BLaER1 (cell line): ENCODE results near the gene GRIK5.

Experiments
- H3K27ac ChIP-seq: shearing (Covaris generic); formaldehyde crosslinking; 2 replicates; pipeline ENCODE4 v1.8.1; 2022
- H3K27me3 ChIP-seq: shearing (Covaris generic); formaldehyde crosslinking; 2 replicates; pipeline ENCODE4 v1.8.1; 2022
- H3K36me3 ChIP-seq: shearing (Covaris generic); formaldehyde crosslinking; 2 replicates; pipeline ENCODE4 v1.8.1; 2022
- H3K4me1 ChIP-seq: shearing (Covaris generic); formaldehyde crosslinking; 2 replicates; pipeline ENCODE4 v1.8.1; 2022
- H3K4me2 ChIP-seq: shearing (Covaris generic); formaldehyde crosslinking; 2 replicates; pipeline ENCODE4 v1.8.1; 2022
- H3K4me3 ChIP-seq: shearing (Covaris generic); formaldehyde crosslinking; 2 replicates; pipeline ENCODE4 v1.8.1; 2022
- H3K9ac ChIP-seq: shearing (Covaris generic); formaldehyde crosslinking; 2 replicates; pipeline ENCODE4 v1.8.1; 2022
- H3K9me3 ChIP-seq: shearing (Covaris generic); formaldehyde crosslinking; 2 replicates; pipeline ENCODE4 v1.8.1; 2022
- H4K20me1 ChIP-seq: shearing (Covaris generic); formaldehyde crosslinking; 2 replicates; pipeline ENCODE4 v1.8.1; 2022
- Cebpa-rat ChIP-seq: shearing (Covaris generic); IDR thresholded peaks from 2 replicates; pipeline ENCODE4 v1.8.1; 2022

GRIK5 gene

GRCh38 chr19:41965106-41965505, 104.9 kb downstream of the GRIK5 start:
- Histone ChIP-seq H3K9me3 (no peaks in the 10 kb centered on the region), H3K27me3 (no peaks in the 10 kb centered on the region), H3K4me3 (no peak overlapping the region), H3K4me2 (no peak overlapping the region), H3K4me1 (peaks cover 14% of the 10 kb centered on the region; the same call in 1 of the 2 replicates), H4K20me1 (no peaks in the 10 kb centered on the region; the same call in 1 of the 2 replicates), H3K27ac (no peak overlapping the region), H3K9ac (no peak overlapping the region), H3K36me3 (peaks cover 61% of the 10 kb centered on the region)
- TF ChIP-seq Cebpa-rat, result no peak

DNA sequence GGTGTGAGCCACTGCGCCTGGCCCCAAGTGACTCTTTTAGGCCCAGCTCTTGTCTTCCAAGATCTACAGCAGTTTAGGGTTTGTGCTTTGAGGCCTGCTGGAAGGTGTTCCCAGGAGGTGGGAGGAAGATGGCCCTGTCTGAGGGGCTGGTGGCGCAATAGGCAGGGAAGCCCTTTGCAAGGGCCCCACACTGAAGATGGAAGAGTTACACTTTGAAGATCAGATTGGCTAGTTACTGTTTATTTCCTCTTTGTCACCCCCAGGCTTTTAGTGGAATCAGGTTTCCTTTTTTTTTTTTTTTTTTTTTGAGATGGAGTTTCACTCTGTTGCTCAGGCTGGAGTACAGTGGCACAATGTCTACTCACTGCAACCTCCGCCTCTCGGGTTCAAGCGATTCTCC, 109.0 kb downstream of the GRIK5 start:
- no peaks in the 10 kb centered on the region for H3K9me3 ChIP-seq
- H3K36me3 ChIP-seq, result peaks cover 30% of the 10 kb centered on the region
- H3K4me3 ChIP-seq, result no peak overlapping the region
- no peak overlapping the region for H3K9ac ChIP-seq
- H3K4me2 ChIP-seq, result no peak overlapping the region
- H4K20me1 ChIP-seq, result peaks cover 10% of the 10 kb centered on the region; the same call in 1 of the 2 replicates
- H3K27ac ChIP-seq, result no peak overlapping the region
- TF ChIP-seq Cebpa-rat, result no peak
- peaks cover 42% of the 10 kb centered on the region for H3K4me1 ChIP-seq
- no peaks in the 10 kb centered on the region for H3K27me3 ChIP-seq

GRCh38 chr19:41959056-41960053, 110.7 kb downstream of the GRIK5 start, which contains the start of gene RABAC1:
TSS of gene RABAC1 (minus strand) at chr19:41959321. CDS start at chr19:41959292, 29 bp downstream.
- H3K4me3 ChIP-seq, result peak within 1 kb of the TSS; percentile 85

GRCh38 chr19:41958367-41959055, 111.5 kb downstream of the GRIK5 start:
- peak overlapping the region; percentile 81 for H3K9ac ChIP-seq
- no peaks in the 10 kb centered on the region for H3K27me3 ChIP-seq
- H3K4me2 ChIP-seq, result peak overlapping the region; percentile 97
- H3K36me3 ChIP-seq, result peaks cover 21% of the 10 kb centered on the region; the same call in 1 of the 2 replicates
- H3K4me1 ChIP-seq, result peaks cover 44% of the 10 kb centered on the region
- TF ChIP-seq Cebpa-rat, result no peak
- peaks cover 10% of the 10 kb centered on the region; the same call in 1 of the 2 replicates for H4K20me1 ChIP-seq
- peak overlapping the region; percentile 84 for H3K27ac ChIP-seq
- H3K4me3 ChIP-seq, result peak overlapping the region; percentile 85
- H3K9me3 ChIP-seq, result no peaks in the 10 kb centered on the region

More at GRCh38 chr19:41959056-41960053, 110.7 kb downstream of the GRIK5 start, which contains the start of gene RABAC1:
- peaks cover 21% of the 10 kb centered on the region; the same call in 1 of the 2 replicates for H3K36me3 ChIP-seq
- H3K9ac ChIP-seq, result peak within 1 kb of the TSS; percentile 81
- no peak for TF ChIP-seq Cebpa-rat
- H3K27ac ChIP-seq, result peak within 1 kb of the TSS; percentile 84
- H3K9me3 ChIP-seq, result no peaks in the 10 kb centered on the region
- H3K4me2 ChIP-seq, result peak within 1 kb of the TSS; percentile 97
- H3K27me3 ChIP-seq, result no peaks in the 10 kb centered on the region
- H3K4me1 ChIP-seq, result peaks cover 50% of the 10 kb centered on the region
- peaks cover 10% of the 10 kb centered on the region; the same call in 1 of the 2 replicates for H4K20me1 ChIP-seq

DNA sequence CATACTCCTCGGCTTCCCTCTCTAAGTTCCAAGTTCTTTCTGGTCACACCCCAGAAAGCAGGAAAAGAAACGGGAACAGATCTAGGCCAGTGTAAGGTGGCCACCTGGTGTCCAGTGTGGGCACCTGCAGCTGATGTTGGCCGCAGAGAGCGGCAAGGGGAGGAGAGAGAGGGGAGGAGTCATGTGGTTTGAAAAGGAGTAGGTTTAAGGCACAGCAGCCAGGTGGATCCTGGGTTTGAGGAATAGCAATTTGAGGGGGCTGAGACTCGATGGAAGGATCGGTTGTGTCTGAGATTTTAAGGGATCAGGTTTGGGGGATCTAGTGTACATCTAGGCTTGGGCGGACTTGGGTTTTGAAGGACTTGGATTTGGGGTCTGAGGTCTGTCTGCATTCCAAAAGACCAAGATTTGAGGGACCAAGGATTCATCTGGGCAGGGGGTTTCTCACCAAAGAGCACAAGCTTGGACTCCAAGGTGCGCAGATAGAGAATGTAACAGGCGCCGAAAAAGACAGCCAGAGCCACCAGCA, 112.1 kb downstream of the GRIK5 start:
- H3K4me3 ChIP-seq, result peak overlapping the region; percentile 85
- peaks cover 38% of the 10 kb centered on the region for H3K4me1 ChIP-seq
- no peaks in the 10 kb centered on the region for H3K9me3 ChIP-seq
- H3K27ac ChIP-seq, result peak overlapping the region; percentile 11; the same call in 1 of the 2 replicates
- no peak overlapping the region for H3K9ac ChIP-seq
- no peaks in the 10 kb centered on the region for H3K27me3 ChIP-seq
- no peak for TF ChIP-seq Cebpa-rat
- H4K20me1 ChIP-seq, result peaks cover 10% of the 10 kb centered on the region; the same call in 1 of the 2 replicates
- peaks cover 17% of the 10 kb centered on the region; the same call in 1 of the 2 replicates for H3K36me3 ChIP-seq
- peak overlapping the region; percentile 97 for H3K4me2 ChIP-seq

- H3K27me3 ChIP-seq, result no peaks in the 10 kb centered on the region
- no peak overlapping the region for H3K4me3 ChIP-seq
- peaks cover 14% of the 10 kb centered on the region; the same call in 1 of the 2 replicates for H3K36me3 ChIP-seq
- no peak overlapping the region for H3K9ac ChIP-seq
- H3K4me1 ChIP-seq, result peaks cover 37% of the 10 kb centered on the region
- H3K4me2 ChIP-seq, result peak overlapping the region; percentile 97
- no peaks in the 10 kb centered on the region for H3K9me3 ChIP-seq
- TF ChIP-seq Cebpa-rat, result no peak
- H3K27ac ChIP-seq, result no peak overlapping the region; the same call in 1 of the 2 replicates
- peaks cover 10% of the 10 kb centered on the region; the same call in 1 of the 2 replicates for H4K20me1 ChIP-seq
Observed at GRCh38 chr19:41957161-41957837, 112.7 kb downstream of the GRIK5 start.

GRCh38 chr19:41956621-41957020, 113.4 kb downstream of the GRIK5 start:
- Histone ChIP-seq H3K36me3 (peaks cover 14% of the 10 kb centered on the region; the same call in 1 of the 2 replicates), H3K9ac (0 out of 2 replicates have a peak overlapping the region, but pooled peaks have one; percentile 10), H3K27me3 (no peaks in the 10 kb centered on the region), H3K4me3 (no peak overlapping the region), H3K9me3 (no peaks in the 10 kb centered on the region), H3K4me1 (peaks cover 40% of the 10 kb centered on the region), H3K4me2 (no peak overlapping the region), H4K20me1 (peaks cover 10% of the 10 kb centered on the region; the same call in 1 of the 2 replicates), H3K27ac (no peak overlapping the region)
- no peak for TF ChIP-seq Cebpa-rat

DNA sequence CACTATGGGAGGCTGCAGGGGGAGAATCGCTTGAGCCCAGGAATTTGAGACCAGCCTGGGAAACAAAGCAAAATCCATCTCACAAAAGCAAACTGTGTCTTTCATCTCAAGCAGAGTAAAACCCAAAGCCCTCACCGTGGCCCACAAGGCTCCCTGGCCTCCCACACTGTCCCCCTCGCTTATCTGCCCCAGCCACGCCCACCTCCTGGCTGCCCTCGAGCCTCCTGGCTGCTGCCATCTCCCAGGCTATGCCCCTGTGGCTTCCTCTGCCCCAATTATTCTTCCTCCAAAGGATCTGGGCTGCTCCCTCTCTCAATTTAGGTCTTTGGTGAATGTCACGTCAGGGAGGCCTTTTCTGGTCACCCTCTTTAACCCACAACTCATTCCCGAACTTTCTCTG, 114.5 kb downstream of the GRIK5 start:
- Histone ChIP-seq H3K4me2 (peak overlapping the region; percentile 28), H3K9me3 (no peaks in the 10 kb centered on the region), H3K27me3 (no peaks in the 10 kb centered on the region), H3K27ac (no peak overlapping the region), H3K36me3 (peaks cover 14% of the 10 kb centered on the region; the same call in 1 of the 2 replicates), H3K4me3 (no peak overlapping the region), H3K4me1 (peaks cover 45% of the 10 kb centered on the region), H3K9ac (0 out of 2 replicates have a peak overlapping the region, but pooled peaks have one; percentile 6), H4K20me1 (peaks cover 10% of the 10 kb centered on the region; the same call in 1 of the 2 replicates)
- TF ChIP-seq Cebpa-rat, result no peak
